ENCODE data around the gene ARL8B.

The ARL8B gene

GRCh38 chr3:5155241-5155640 is 33.1 kb downstream of the ARL8B start:
- no peak for TF ChIP-seq CTCF (IDR thresholded peaks at IDR 0.05; ENCODE audit: low read depth, low read length)
- DNase-seq: no peak
- no peak overlapping the region for H3K4me3 ChIP-seq (ENCODE audit: low read depth, low read length)
- no peaks in the 10 kb centered on the region for H3K36me3 ChIP-seq
- H3K27me3 ChIP-seq (ENCODE audit: insufficient read depth, low read depth, severe bottlenecking): no peaks in the 10 kb centered on the region
- H3K27ac ChIP-seq: no peak overlapping the region
- no peaks in the 10 kb centered on the region for H3K9me3 ChIP-seq (ENCODE audit: severe bottlenecking)

GRCh38 chr3:5160321-5160720 is 38.2 kb downstream of the ARL8B start:
- DNase-seq: no peak
- no peak overlapping the region for H3K27ac ChIP-seq
- H3K9me3 ChIP-seq (ENCODE audit: severe bottlenecking): no peaks in the 10 kb centered on the region
- no peaks in the 10 kb centered on the region for H3K27me3 ChIP-seq (ENCODE audit: insufficient read depth, low read depth, severe bottlenecking)
- no peak overlapping the region for H3K4me3 ChIP-seq (ENCODE audit: low read depth, low read length)
- TF ChIP-seq CTCF (IDR thresholded peaks at IDR 0.05; ENCODE audit: low read depth, low read length): no peak
- H3K36me3 ChIP-seq: no peaks in the 10 kb centered on the region

GRCh38 chr3:5160940-5161858 is 39.1 kb downstream of the ARL8B start:
- no peak overlapping the region for H3K4me3 ChIP-seq (ENCODE audit: low read depth, low read length)
- TF ChIP-seq CTCF (IDR thresholded peaks at IDR 0.05; ENCODE audit: low read depth, low read length): no peak

GRCh38 chr3:5162102-5162501 is 40.0 kb downstream of the ARL8B start:
- Histone ChIP-seq H3K27me3 (ENCODE audit: insufficient read depth, low read depth, severe bottlenecking) (no peaks in the 10 kb centered on the region), H3K4me3 (ENCODE audit: low read depth, low read length) (no peak overlapping the region), H3K27ac (no peak overlapping the region), H3K9me3 (ENCODE audit: severe bottlenecking) (no peaks in the 10 kb centered on the region), H3K36me3 (no peaks in the 10 kb centered on the region)
- TF ChIP-seq CTCF (IDR thresholded peaks at IDR 0.05; ENCODE audit: low read depth, low read length): no peak
- no peak for DNase-seq

More at GRCh38 chr3:5160940-5161858, 39.1 kb downstream of the ARL8B start:
- Histone ChIP-seq H3K27me3 (ENCODE audit: insufficient read depth, low read depth, severe bottlenecking) (no peaks in the 10 kb centered on the region), H3K36me3 (no peaks in the 10 kb centered on the region), H3K9me3 (ENCODE audit: severe bottlenecking) (no peaks in the 10 kb centered on the region), H3K27ac (no peak overlapping the region)
- no peak for DNase-seq

GRCh38 chr3:5165698-5166097 is 43.6 kb downstream of the ARL8B start:
- H3K27me3 ChIP-seq (ENCODE audit: insufficient read depth, low read depth, severe bottlenecking): no peaks in the 10 kb centered on the region
- no peak for TF ChIP-seq CTCF (IDR thresholded peaks at IDR 0.05; ENCODE audit: low read depth, low read length)
- no peak for DNase-seq

More at GRCh38 chr3:5165698-5166097, 43.6 kb downstream of the ARL8B start:
- Histone ChIP-seq H3K4me3 (ENCODE audit: low read depth, low read length) (no peak overlapping the region), H3K27ac (no peak overlapping the region), H3K9me3 (ENCODE audit: severe bottlenecking) (no peaks in the 10 kb centered on the region), H3K36me3 (peaks cover under 1% of the 10 kb centered on the region; the same call in 1 of the 2 replicates)
